H9 (cell line): ENCODE measurements around the gene ATXN10. TPM values are rescaled to one million over a fixed set of nuclear protein-coding genes. Genes with fewer than 3 reads are reported as not detected.

Experiments used
- DNase-seq: peaks from one replicate; pipeline ENCODE4 v3.0.0-alpha.2; 2017
- H2AFZ ChIP-seq: one replicate; pipeline ENCODE4 v1.6.1; 2013; ENCODE audit warnings: mild to moderate bottlenecking, low read length, control low read depth, moderate library complexity
- H2AK5ac ChIP-seq: 2 replicates; pipeline ENCODE4 v1.6.1; 2013; ENCODE audit warnings: low read length, control low read depth, mixed read lengths; ENCODE audit not compliant: insufficient read length
- H2BK120ac ChIP-seq: one replicate; pipeline ENCODE4 v1.6.1; 2013; ENCODE audit warnings: low read depth, mild to moderate bottlenecking, low read length, control low read depth, inconsistent platforms; ENCODE audit not compliant: poor library complexity, severe bottlenecking
- H2BK12ac ChIP-seq: 2 replicates; pipeline ENCODE4 v1.6.1; 2013; ENCODE audit warnings: low read length, control low read depth, mixed read lengths, low read depth; ENCODE audit not compliant: insufficient read length
- H2BK15ac ChIP-seq: 2 replicates; pipeline ENCODE4 v1.6.1; 2013; ENCODE audit warnings: low read depth, low read length, control low read depth
- H2BK20ac ChIP-seq: one replicate; pipeline ENCODE4 v1.6.1; 2013; ENCODE audit warnings: low read depth, mild to moderate bottlenecking, low read length, control low read depth, inconsistent platforms; ENCODE audit not compliant: poor library complexity, severe bottlenecking
- H2BK5ac ChIP-seq: 2 replicates; pipeline ENCODE4 v1.6.1; 2013; ENCODE audit warnings: low read length, control low read depth, mixed read lengths; ENCODE audit not compliant: insufficient read length
- H3K14ac ChIP-seq: 2 replicates; pipeline ENCODE4 v1.6.1; 2013; ENCODE audit warnings: low read length, control low read depth; ENCODE audit not compliant: insufficient read depth
- H3K18ac ChIP-seq: 2 replicates; pipeline ENCODE4 v1.6.1; 2013; ENCODE audit warnings: low read depth, mild to moderate bottlenecking, mixed read lengths, low read length, control low read depth; ENCODE audit not compliant: insufficient read length
- H3K23ac ChIP-seq: 2 replicates; pipeline ENCODE4 v1.6.1; 2013; ENCODE audit warnings: low read length, control low read depth, mixed read lengths, low read depth; ENCODE audit not compliant: insufficient read length
- H3K23me2 ChIP-seq: 2 replicates; pipeline ENCODE4 v1.6.1; 2013; ENCODE audit warnings: low read depth, mild to moderate bottlenecking, mixed read lengths, low read length, control low read depth; ENCODE audit not compliant: insufficient read length, poor library complexity, severe bottlenecking
- H3K27ac ChIP-seq: 2 replicates; pipeline ENCODE4 v1.5.1; 2013; ENCODE audit warnings: low read length, control low read depth, mixed read lengths, low read depth; ENCODE audit not compliant: insufficient read length
- H3K27me3 ChIP-seq: 2 replicates; pipeline ENCODE4 v1.6.1; 2013; ENCODE audit warnings: low read length, control low read depth, inconsistent platforms; ENCODE audit not compliant: insufficient read depth
- H3K4ac ChIP-seq: 2 replicates; pipeline ENCODE4 v1.6.1; 2013; ENCODE audit warnings: low read depth, mild to moderate bottlenecking, control low read depth, inconsistent platforms, low read length, moderate library complexity
- H3K4me1 ChIP-seq: 2 replicates; pipeline ENCODE4 v1.6.1; 2013; ENCODE audit warnings: low read length, control low read depth, inconsistent platforms; ENCODE audit not compliant: insufficient read depth
- H3K4me2 ChIP-seq: 2 replicates; pipeline ENCODE4 v1.6.1; 2013; ENCODE audit warnings: low read length, control low read depth, mixed read lengths; ENCODE audit not compliant: insufficient read length, insufficient read depth
- H3K56ac ChIP-seq: 2 replicates; pipeline ENCODE4 v1.6.1; 2013; ENCODE audit warnings: low read depth, mild to moderate bottlenecking, mixed read lengths, low read length, control low read depth; ENCODE audit not compliant: insufficient read length
- H3K79me1 ChIP-seq: 2 replicates; pipeline ENCODE4 v1.6.1; 2013; ENCODE audit warnings: low read depth, mild to moderate bottlenecking, moderate library complexity, low read length, control low read depth, inconsistent platforms; ENCODE audit not compliant: insufficient read depth, poor library complexity, severe bottlenecking
- H3K79me2 ChIP-seq: 2 replicates; pipeline ENCODE4 v1.6.1; 2013; ENCODE audit warnings: low read length, control low read depth, inconsistent platforms; ENCODE audit not compliant: insufficient read depth
- H3K9ac ChIP-seq: 2 replicates; pipeline ENCODE4 v1.6.1; 2013; ENCODE audit warnings: low read length, control low read depth, mixed read lengths; ENCODE audit not compliant: insufficient read length; ENCODE audit errors: extremely low read depth
- H3K9me3 ChIP-seq: one replicate; pipeline ENCODE4 v1.6.1; 2013; ENCODE audit warnings: low read depth, low read length, inconsistent platforms; ENCODE audit not compliant: control insufficient read depth
- H3T11ph ChIP-seq: one replicate; pipeline ENCODE4 v1.6.1; 2013; ENCODE audit warnings: mild to moderate bottlenecking, low read length, control low read depth, inconsistent platforms
- H4K20me1 ChIP-seq: one replicate; pipeline ENCODE4 v1.6.1; 2013; ENCODE audit not compliant: control insufficient read depth, insufficient read length, insufficient read depth
- H4K5ac ChIP-seq: 2 replicates; pipeline ENCODE4 v1.6.1; 2013; ENCODE audit warnings: low read depth, mild to moderate bottlenecking, mixed read lengths, low read length, control low read depth; ENCODE audit not compliant: insufficient read length
- H4K8ac ChIP-seq: replicated peaks from 2 replicates; pipeline ENCODE4 v1.6.1; 2013; ENCODE audit warnings: low read length, control low read depth, mixed read lengths, low read depth; ENCODE audit not compliant: insufficient read length
- H4K91ac ChIP-seq: 2 replicates; pipeline ENCODE4 v1.6.1; 2013; ENCODE audit warnings: low read depth, mild to moderate bottlenecking, moderate library complexity, mixed read lengths, low read length, control low read depth; ENCODE audit not compliant: insufficient read length
- H3K27ac Mint-ChIP-seq, 3 experiments: 2 replicates in 2 of 3; 3 replicates in 1 of 3; pipeline ENCODE4 v1.8.0; 2020 to 2021; ENCODE audit warnings: mixed read lengths in 3 of 3, mild to moderate bottlenecking in 1 of 3, moderate library complexity in 1 of 3
- H3K27me3 Mint-ChIP-seq: 2 replicates; pipeline ENCODE4 v1.8.0; 2021; ENCODE audit warnings: low read depth, mild to moderate bottlenecking, moderate library complexity, mixed read lengths
- H3K36me3 Mint-ChIP-seq, 3 experiments: 2 replicates in 2 of 3; 3 replicates in 1 of 3; pipeline ENCODE4 v1.8.0; 2020 to 2021; ENCODE audit warnings: low read depth in 3 of 3, mixed read lengths in 3 of 3; ENCODE audit not compliant: insufficient read depth in 1 of 3
- H3K4me1 Mint-ChIP-seq, 2 experiments: 2 replicates each; pipeline ENCODE4 v1.8.0; 2020; ENCODE audit warnings: mixed read lengths in 2 of 2
- H3K4me3 Mint-ChIP-seq, 2 experiments: 2 replicates in 1 of 2; 3 replicates in 1 of 2; pipeline ENCODE4 v1.8.0; 2020 to 2021; ENCODE audit warnings: mild to moderate bottlenecking in 2 of 2, mixed read lengths in 2 of 2, moderate library complexity in 1 of 2
- H3K9me3 Mint-ChIP-seq, 2 experiments: 2 replicates in 1 of 2; 3 replicates in 1 of 2; pipeline ENCODE4 v1.8.0; 2020; ENCODE audit warnings: mild to moderate bottlenecking in 2 of 2, mixed read lengths in 2 of 2, moderate library complexity in 1 of 2
- CTCF ChIP-seq: fragments of 200-600 bp; sonication (generic); conservative IDR thresholded peaks from 3 replicates; pipeline ENCODE4 v1.8.0; 2021; ENCODE audit warnings: antibody characterized with exemption, mild to moderate bottlenecking
- WGBS: extraction: QIAGEN DNeasy Blood & Tissue Kit; methylation state at CpG from one replicate; pipeline ENCODE4 v1.1.7; 2013; ENCODE audit warnings: missing lambda C conversion rate, low lambda C conversion rate, mixed read lengths; ENCODE audit not compliant: insufficient read length; ENCODE audit errors: extremely low coverage; 5-methylcytosine and 5-hydroxymethylcytosine counted together
- total RNA-seq: library from RNA; stranded (reverse); gene quantifications from 2 replicates; pipeline ENCODE4 v1.2.1, GENCODE V29; 2021

Gene ATXN10
- total RNA-seq, 1 experiment from 2014 or later = 210 TPM

GRCh38 chr22:45818424-45819085, 146.9 kb downstream of the ATXN10 start:
- no peak overlapping the region for H4K91ac ChIP-seq

More at GRCh38 chr22:45818424-45819085, 146.9 kb downstream of the ATXN10 start:
- Histone ChIP-seq H3T11ph (no peak overlapping the region), H2BK20ac (no peak overlapping the region), H3K27ac (no peak overlapping the region), H2BK120ac (no peak overlapping the region), H3K9me3 (no peaks in the 10 kb centered on the region), H2AFZ (no peak overlapping the region), H3K18ac (no peak overlapping the region), H2BK15ac (no peak overlapping the region), H2AK5ac (no peak overlapping the region), H3K79me1 (no peaks in the 10 kb centered on the region), H4K8ac (no peak overlapping the region), H4K5ac (no peak overlapping the region), H3K9ac (no peak overlapping the region), H3K79me2 (no peaks in the 10 kb centered on the region), H3K14ac (no peak overlapping the region), H3K23me2 (no peaks in the 10 kb centered on the region), H3K27me3 (no peaks in the 10 kb centered on the region), H3K4ac (no peak overlapping the region), H2BK12ac (no peak overlapping the region), H3K4me1 (no peaks in the 10 kb centered on the region), H3K4me2 (no peak overlapping the region), H3K56ac (no peak overlapping the region), H2BK5ac (no peak overlapping the region), H3K23ac (no peak overlapping the region), H4K20me1 (no peaks in the 10 kb centered on the region)
- TF ChIP-seq CTCF = no peak
- H3K4me1 Mint-ChIP-seq = peaks cover 13% of the 10 kb centered on the region in 2 experiments
- no CpG with 5 or more reads among the region's 14 CpGs for WGBS
- peaks cover 6 to 13% (median 12%) of the 10 kb centered on the region in 3 experiments; a peak in 6 of 7 replicates for H3K36me3 Mint-ChIP-seq
- H3K9me3 Mint-ChIP-seq = no peaks in the 10 kb centered on the region
- H3K27me3 Mint-ChIP-seq = no peaks in the 10 kb centered on the region
- no peak for DNase-seq
- H3K4me3 Mint-ChIP-seq = no peak overlapping the region
- peak overlapping the region; percentile 55 to 90 (median 88); a peak in 5 of 7 replicates for H3K27ac Mint-ChIP-seq
